MM.1S (cell line): ENCODE measurements around the gene HAGHL.

Experiments used
- DNase-seq: peaks from one replicate; pipeline ENCODE4 v3.0.0-alpha.2; 2015
- H2AFZ ChIP-seq: fragments of 300-600 bp; sonication (generic); 2 replicates; pipeline ENCODE4 v1.6.0; 2016; ENCODE audit warnings: antibody characterized with exemption, low read length
- H3F3A ChIP-seq: fragments of 300-600 bp; sonication (generic); 2 replicates; pipeline ENCODE4 v1.6.1; 2016; ENCODE audit warnings: mild to moderate bottlenecking, antibody characterized with exemption, low read length, moderate library complexity, mixed read lengths; ENCODE audit not compliant: insufficient read depth
- H3K27ac ChIP-seq: fragments of 300-600 bp; sonication (generic); 2 replicates; pipeline ENCODE4 v1.5.1; 2016; ENCODE audit warnings: mild to moderate bottlenecking, low read length
- H3K27me3 ChIP-seq: fragments of 300-600 bp; sonication (generic); replicated peaks from 2 replicates; pipeline ENCODE4 v1.6.0; 2016; ENCODE audit warnings: low read length; ENCODE audit not compliant: insufficient read depth
- H3K36me3 ChIP-seq: fragments of 300-600 bp; sonication (generic); replicated peaks from 2 replicates; pipeline ENCODE4 v1.6.1; 2016; ENCODE audit warnings: mild to moderate bottlenecking, low read length, mixed read lengths; ENCODE audit not compliant: insufficient read depth
- H3K4me1 ChIP-seq: fragments of 300-600 bp; sonication (generic); 2 replicates; pipeline ENCODE4 v1.6.1; 2016; ENCODE audit warnings: low read length, mixed read lengths
- H3K4me2 ChIP-seq: fragments of 300-600 bp; sonication (generic); 2 replicates; pipeline ENCODE4 v1.6.0; 2016; ENCODE audit warnings: low read depth, low read length
- H3K4me3 ChIP-seq: fragments of 300-600 bp; sonication (generic); 2 replicates; pipeline ENCODE4 v1.5.1; 2016; ENCODE audit warnings: low read length, mixed read lengths
- H3K79me2 ChIP-seq: fragments of 300-600 bp; sonication (generic); 2 replicates; pipeline ENCODE4 v1.6.1; 2016; ENCODE audit warnings: mixed run types, low read length, mixed read lengths
- H3K9ac ChIP-seq: fragments of 300-600 bp; sonication (generic); 2 replicates; pipeline ENCODE4 v1.6.1; 2016; ENCODE audit warnings: low read length, mixed read lengths
- H3K9me2 ChIP-seq: fragments of 300-600 bp; sonication (generic); replicated peaks from 2 replicates; pipeline ENCODE4 v1.6.1; 2016; ENCODE audit warnings: mild to moderate bottlenecking, low read length, mixed read lengths; ENCODE audit not compliant: insufficient read depth
- H3K9me3 ChIP-seq: fragments of 300-600 bp; sonication (generic); replicated peaks from 2 replicates; pipeline ENCODE4 v1.6.1; 2016; ENCODE audit warnings: mild to moderate bottlenecking, low read length, mixed read lengths; ENCODE audit not compliant: insufficient read depth
- H4K20me1 ChIP-seq: fragments of 300-600 bp; sonication (generic); 2 replicates; pipeline ENCODE4 v1.6.1; 2016; ENCODE audit warnings: mild to moderate bottlenecking, low read length, moderate library complexity, mixed read lengths; ENCODE audit not compliant: insufficient read depth
- CTCF ChIP-seq: fragments of 300-600 bp; sonication (generic); IDR thresholded peaks from 2 replicates; pipeline ENCODE4 v1.5.1; 2016; ENCODE audit warnings: antibody characterized with exemption, low read length, mixed read lengths
- EZH2 ChIP-seq: fragments of 300-600 bp; sonication (generic); optimal IDR thresholded peaks from 2 replicates; pipeline ENCODE3; 2017; ENCODE audit warnings: low read depth, mild to moderate bottlenecking, antibody characterized with exemption, low read length, mixed read lengths
- EZH2phosphoT487 ChIP-seq: fragments of 300-600 bp; sonication (generic); IDR thresholded peaks from 2 replicates; pipeline ENCODE4 v1.6.1; 2018; ENCODE audit warnings: antibody characterized with exemption, low read length

The HAGHL gene

GRCh38 chr16:680967-681745, 45.8 kb upstream of the HAGHL start:
- no peaks in the 10 kb centered on the region for H3K27me3 ChIP-seq
- peak; percentile 33 for DNase-seq
- peak overlapping the region; percentile 84 for H3K4me3 ChIP-seq
- H3K9me3 ChIP-seq, result no peaks in the 10 kb centered on the region
- peaks cover 8% of the 10 kb centered on the region; the same call in 1 of the 2 replicates for H3K4me1 ChIP-seq
- TF ChIP-seq CTCF (peak; percentile 10; the same call in 1 of the 2 replicates), EZH2phosphoT487 (no peak)
- no peak overlapping the region for H3K27ac ChIP-seq
- H3K36me3 ChIP-seq, result no peaks in the 10 kb centered on the region
- H3K9me2 ChIP-seq, result no peaks in the 10 kb centered on the region
- H3F3A ChIP-seq, result 0 out of 2 replicates have a peak, but pooled peaks cover 4% of the 10 kb centered on the region
- peak overlapping the region; percentile 69 for H3K9ac ChIP-seq
- peak overlapping the region; percentile 93 for H3K4me2 ChIP-seq
- H3K79me2 ChIP-seq, result peaks cover 32% of the 10 kb centered on the region
- no peaks in the 10 kb centered on the region for H4K20me1 ChIP-seq
- no peak overlapping the region for H2AFZ ChIP-seq

- Histone ChIP-seq H3K27ac (no peak overlapping the region), H3K9me3 (no peaks in the 10 kb centered on the region), H3K36me3 (no peaks in the 10 kb centered on the region), H3F3A (0 out of 2 replicates have a peak, but pooled peaks cover 4% of the 10 kb centered on the region), H3K4me3 (peak overlapping the region; percentile 84; the same call in 1 of the 2 replicates), H3K9me2 (no peaks in the 10 kb centered on the region), H3K4me2 (peak overlapping the region; percentile 93), H3K27me3 (no peaks in the 10 kb centered on the region), H4K20me1 (no peaks in the 10 kb centered on the region), H2AFZ (no peak overlapping the region), H3K79me2 (peaks cover 32% of the 10 kb centered on the region), H3K4me1 (peaks cover 8% of the 10 kb centered on the region; the same call in 1 of the 2 replicates), H3K9ac (no peak overlapping the region)
- no peak for TF ChIP-seq EZH2
- no peak for TF ChIP-seq CTCF
- TF ChIP-seq EZH2phosphoT487, result no peak
- no peak for DNase-seq
Observed at GRCh38 chr16:681746-682427, 45.0 kb upstream of the HAGHL start.

GRCh38 chr16:682493-683395, 44.2 kb upstream of the HAGHL start:
- Histone ChIP-seq H3K9me2 (no peaks in the 10 kb centered on the region), H3K4me3 (peak overlapping the region; percentile 61; the same call in 1 of the 2 replicates), H4K20me1 (no peaks in the 10 kb centered on the region), H3K4me1 (peaks cover 8% of the 10 kb centered on the region; the same call in 1 of the 2 replicates), H3K9me3 (no peaks in the 10 kb centered on the region), H3K4me2 (peak overlapping the region; percentile 70; the same call in 1 of the 2 replicates), H3K79me2 (peaks cover 32% of the 10 kb centered on the region), H3K27ac (no peak overlapping the region), H3K36me3 (no peaks in the 10 kb centered on the region), H2AFZ (no peak overlapping the region), H3F3A (0 out of 2 replicates have a peak, but pooled peaks cover 4% of the 10 kb centered on the region), H3K9ac (no peak overlapping the region), H3K27me3 (no peaks in the 10 kb centered on the region)
- no peak for DNase-seq
- TF ChIP-seq EZH2phosphoT487, result no peak
- no peak for TF ChIP-seq CTCF
- no peak for TF ChIP-seq EZH2
